Mucosa of stomach (tissue), 1 donor: ENCODE results near the gene TNK1.

Experiments used
- H3K27me3 ChIP-seq: one replicate; pipeline ENCODE4 v1.7.0; 2013; ENCODE audit warnings: mild to moderate bottlenecking, low read length; ENCODE audit not compliant: control insufficient read depth, insufficient read depth
- H3K36me3 ChIP-seq: one replicate; pipeline ENCODE4 v1.7.0; 2013; ENCODE audit warnings: low read length; ENCODE audit not compliant: control insufficient read depth, insufficient read depth
- H3K4me1 ChIP-seq: one replicate; pipeline ENCODE4 v1.7.0; 2013; ENCODE audit warnings: mild to moderate bottlenecking, low read length; ENCODE audit not compliant: control insufficient read depth, insufficient read depth
- H3K4me3 ChIP-seq: one replicate; pipeline ENCODE4 v1.7.0; 2013; ENCODE audit warnings: low read length
- H3K9ac ChIP-seq: one replicate; pipeline ENCODE4 v1.7.0; 2013; ENCODE audit warnings: mild to moderate bottlenecking, low read length, moderate library complexity
- H3K9me3 ChIP-seq: one replicate; pipeline ENCODE4 v1.7.0; 2013; ENCODE audit warnings: mild to moderate bottlenecking, low read length, moderate library complexity; ENCODE audit not compliant: control insufficient read depth
- donor health status: Pancreatic carcinoma.

Gene TNK1

DNA sequence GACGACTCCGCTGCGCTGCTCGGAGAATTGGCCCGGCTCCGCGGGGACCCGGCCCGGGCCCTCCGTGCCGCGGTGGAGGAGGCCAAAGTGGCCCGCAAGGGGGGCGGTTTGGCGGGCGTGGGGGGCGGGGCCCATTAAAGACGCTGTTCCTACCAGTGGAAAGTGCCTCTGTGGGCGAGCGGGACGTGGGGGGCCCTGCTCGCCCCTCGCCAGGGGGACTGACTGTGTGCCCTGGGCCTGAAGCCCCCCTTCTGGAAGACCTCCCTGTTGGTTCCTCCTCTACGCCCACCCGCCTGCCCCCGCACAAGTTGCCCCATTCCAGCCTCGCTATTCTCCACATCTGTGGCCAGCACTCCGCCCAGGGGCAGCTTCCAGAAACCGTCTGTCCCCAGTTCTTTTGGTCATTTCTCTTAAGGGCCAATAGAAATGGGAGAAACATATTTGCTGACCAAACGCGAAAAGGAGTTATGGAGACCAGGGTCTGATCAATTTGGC is 56.5 kb downstream of the TNK1 start:
- Histone ChIP-seq H3K4me3 (no peak overlapping the region), H3K4me1 (peaks cover 42% of the 10 kb centered on the region), H3K36me3 (no peaks in the 10 kb centered on the region), H3K9ac (peak overlapping the region; percentile 85), H3K27me3 (peaks cover 59% of the 10 kb centered on the region), H3K9me3 (no peaks in the 10 kb centered on the region)

- no peak overlapping the region for H3K4me3 ChIP-seq
- peak overlapping the region; percentile 17 for H3K9ac ChIP-seq
- no peaks in the 10 kb centered on the region for H3K9me3 ChIP-seq
- peaks cover 65% of the 10 kb centered on the region for H3K27me3 ChIP-seq
- peaks cover 42% of the 10 kb centered on the region for H3K4me1 ChIP-seq
- H3K36me3 ChIP-seq: no peaks in the 10 kb centered on the region
These were observed 57.2 kb downstream of the TNK1 start for GRCh38 chr17:7437950-7438614.

DNA sequence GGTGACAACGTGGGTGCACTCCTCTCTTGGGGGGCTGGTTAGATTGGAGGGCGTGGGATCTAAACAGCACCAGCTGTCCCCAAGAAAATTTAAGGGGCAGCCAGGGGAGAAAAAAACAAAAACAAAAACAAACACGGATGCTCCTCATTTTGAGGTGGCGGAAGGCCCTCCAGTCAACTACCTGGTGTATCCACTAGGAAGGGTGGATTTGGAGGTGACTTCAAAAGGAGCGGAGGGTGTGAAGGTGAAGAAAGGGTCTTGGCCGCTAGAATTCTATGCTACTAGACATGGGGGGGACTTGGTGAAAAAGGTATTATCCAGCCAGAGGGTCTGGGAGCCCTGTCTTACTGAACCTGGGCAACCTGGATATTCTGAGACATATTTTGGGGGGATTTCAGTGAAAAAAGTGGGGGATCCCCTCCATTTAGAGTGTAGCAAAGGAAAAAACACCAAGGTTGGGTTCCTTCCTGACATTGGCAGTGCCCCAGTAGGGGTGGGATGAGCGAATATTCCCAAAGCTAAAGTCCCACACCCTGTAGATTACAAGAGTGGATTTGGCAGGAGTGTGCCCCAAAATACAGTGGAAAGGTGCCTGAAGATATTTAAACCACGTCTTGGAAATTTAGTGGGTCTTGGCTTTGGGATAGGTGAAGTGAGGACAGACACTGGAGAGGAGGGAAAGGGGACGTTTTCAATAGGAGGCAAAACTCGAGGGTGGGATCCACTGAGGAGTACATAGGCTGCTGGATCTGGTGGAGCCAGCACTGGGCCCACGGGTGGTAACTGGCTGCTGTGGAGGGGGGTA is 58.0 kb downstream of the TNK1 start:
- Histone ChIP-seq H3K9ac (no peak overlapping the region), H3K4me3 (no peak overlapping the region)

More for the DNA sequence above, 58.0 kb downstream of the TNK1 start:
- Histone ChIP-seq H3K36me3 (no peaks in the 10 kb centered on the region), H3K4me1 (peaks cover 42% of the 10 kb centered on the region), H3K9me3 (no peaks in the 10 kb centered on the region), H3K27me3 (peaks cover 66% of the 10 kb centered on the region)
